ENCODE results near the gene TMEM100. TPM values are rescaled to one million over a fixed set of nuclear protein-coding genes. Genes with fewer than 3 reads are reported as not detected.

Gene TMEM100
- total and polyA plus RNA-seq, 2 donors (not counting 3 experiments of a cell fraction or from before 2014, with no cell fraction given), result not detected

DNA sequence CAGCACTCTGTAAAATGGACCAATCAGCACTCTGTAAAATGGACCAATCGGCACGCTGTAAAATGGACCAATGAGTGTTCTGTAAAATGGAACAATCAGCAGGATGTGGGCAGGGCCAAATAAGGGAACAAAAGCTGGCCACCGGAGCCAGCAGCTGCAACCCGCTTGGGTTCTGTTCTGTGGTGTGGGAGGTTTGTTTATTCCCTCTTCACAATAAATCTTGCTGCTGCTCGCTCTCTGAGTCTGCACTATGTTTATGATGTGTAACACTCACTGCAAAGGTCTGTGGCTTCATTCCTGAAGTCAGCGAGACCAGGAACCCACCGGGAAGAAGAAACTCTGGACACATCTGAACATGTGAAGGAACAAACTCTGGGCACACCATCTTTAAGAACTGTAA is 20.5 kb downstream of the TMEM100 start:
- intact Hi-C loops (cut with micrococcal nuclease) (no loop called here), dilution Hi-C loops (cut with MboI; ENCODE audit: extremely low pct_ligation_motif_present, low sequenced_read_pairs) (no loop called here)
- FAIRE-seq (no peak), DNase-seq (ENCODE audit: low read depth, low spot score) (no peak)
- Histone ChIP-seq H3K79me2 (ENCODE audit: control insufficient read depth, insufficient read depth, low read length) (no peaks in the 10 kb centered on the region), H3K4me1 (ENCODE audit: control insufficient read depth, extremely low read depth, insufficient read depth, low read length) (no peaks in the 10 kb centered on the region), H2AFZ (ENCODE audit: low read depth, low read length) (no peak overlapping the region), H3K9me3 (replicated peaks; ENCODE audit: control insufficient read depth, insufficient read depth, low read length) (no peaks in the 10 kb centered on the region), H4K20me1 (replicated peaks; ENCODE audit: control insufficient read depth, extremely low read depth, insufficient read depth, low read length) (no peaks in the 10 kb centered on the region), H3K9ac (replicated peaks; ENCODE audit: extremely low read depth, insufficient read depth, low read length) (no peak overlapping the region), H3K27me3 (ENCODE audit: control insufficient read depth in 2 of 2, insufficient read depth in 2 of 2, low read length in 2 of 2) (peaks cover 0 to 4% of the 10 kb centered on the region in 2 experiments), H3K36me3 (ENCODE audit: control insufficient read depth in 2 of 2, extremely low read depth in 1 of 2, insufficient read depth in 2 of 2, low read length in 2 of 2) (no peaks in the 10 kb centered on the region), H3K4me2 (ENCODE audit: insufficient read depth, low read length) (no peak overlapping the region), H3K9me1 (replicated peaks; ENCODE audit: control insufficient read depth, extremely low read depth, insufficient read depth, low read length) (no peaks in the 10 kb centered on the region), H3K27ac (ENCODE audit: insufficient read depth, low read depth, low read length) (no peak overlapping the region), H3K4me3 (replicated peaks in 1 of 3; ENCODE audit: insufficient read depth in 1 of 3, low read depth in 1 of 3, low read length in 3 of 3) (no peak overlapping the region)
- POLR2A ChIA-PET, result no interaction called here
- TF ChIP-seq, protein P1, sequence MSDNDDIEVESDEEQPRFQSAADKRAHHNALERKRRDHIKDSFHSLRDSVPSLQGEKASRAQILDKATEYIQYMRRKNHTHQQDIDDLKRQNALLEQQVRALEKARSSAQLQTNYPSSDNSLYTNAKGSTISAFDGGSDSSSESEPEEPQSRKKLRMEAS (IDR thresholded peaks at IDR 0.05; ENCODE audit: insufficient read depth, insufficient read length), result no peak
- TF ChIP-seq FOS (IDR thresholded peaks at IDR 0.05; ENCODE audit: borderline replicate concordance, insufficient read depth, low read length) (no peak), JUN (IDR thresholded peaks at IDR 0.05; ENCODE audit: borderline replicate concordance, insufficient read depth, insufficient read length, low read depth) (no peak), GATA2 (IDR thresholded peaks at IDR 0.05; ENCODE audit: insufficient read depth, insufficient read length, low read depth, low read length) (no peak), POLR2A (IDR thresholded peaks at IDR 0.05; ENCODE audit: low read depth, low read length) (no peak), EZH2 (IDR thresholded peaks at IDR 0.05; ENCODE audit: borderline replicate concordance, low read depth, low read length, severe bottlenecking) (no peak), POLR2AphosphoS5 (IDR thresholded peaks at IDR 0.05; ENCODE audit: insufficient read depth, low read depth, low read length) (no peak), MYC (IDR thresholded peaks at IDR 0.05; ENCODE audit: low read depth, low read length) (no peak)
- TF ChIP-seq, protein P2, sequence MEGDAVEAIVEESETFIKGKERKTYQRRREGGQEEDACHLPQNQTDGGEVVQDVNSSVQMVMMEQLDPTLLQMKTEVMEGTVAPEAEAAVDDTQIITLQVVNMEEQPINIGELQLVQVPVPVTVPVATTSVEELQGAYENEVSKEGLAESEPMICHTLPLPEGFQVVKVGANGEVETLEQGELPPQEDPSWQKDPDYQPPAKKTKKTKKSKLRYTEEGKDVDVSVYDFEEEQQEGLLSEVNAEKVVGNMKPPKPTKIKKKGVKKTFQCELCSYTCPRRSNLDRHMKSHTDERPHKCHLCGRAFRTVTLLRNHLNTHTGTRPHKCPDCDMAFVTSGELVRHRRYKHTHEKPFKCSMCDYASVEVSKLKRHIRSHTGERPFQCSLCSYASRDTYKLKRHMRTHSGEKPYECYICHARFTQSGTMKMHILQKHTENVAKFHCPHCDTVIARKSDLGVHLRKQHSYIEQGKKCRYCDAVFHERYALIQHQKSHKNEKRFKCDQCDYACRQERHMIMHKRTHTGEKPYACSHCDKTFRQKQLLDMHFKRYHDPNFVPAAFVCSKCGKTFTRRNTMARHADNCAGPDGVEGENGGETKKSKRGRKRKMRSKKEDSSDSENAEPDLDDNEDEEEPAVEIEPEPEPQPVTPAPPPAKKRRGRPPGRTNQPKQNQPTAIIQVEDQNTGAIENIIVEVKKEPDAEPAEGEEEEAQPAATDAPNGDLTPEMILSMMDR (IDR thresholded peaks at IDR 0.05; ENCODE audit: extremely low read depth in 1 of 2, insufficient read depth in 1 of 2, low read depth in 1 of 2, low read length in 2 of 2), result no peak
- CTCF ChIA-PET, result interaction anchor here (1.0 kb wide), 1 partner anchor 16 kb away, joined by 3 read pairs; no protein-coding TSS in a partner anchor
- no TSS peak for BruUV-seq (replicated peaks)

Measured in endothelial cell of umbilical vein (primary cell).